NCI-H748 (cell line): Measurements from ENCODE around the gene SLIT3.
"Not testable (repeated sequence)": the region's sequence is repeated elsewhere in the genome, so short reads cannot be mapped to it uniquely, and the experiment has no call there.

Experiments used
- DNase-seq: peaks from one replicate; lab custom pipeline; 2025; ENCODE audit not compliant: unreplicated experiment; lab: John Stamatoyannopoulos, UW

SLIT3 gene

GRCh38 chr5:169222934-169223594 lies 77.9 kb downstream of the SLIT3 start:
- DNase-seq: no peak

- no peak for DNase-seq
Observed at GRCh38 chr5:169221519-169221918, 79.4 kb downstream of the SLIT3 start.

- DNase-seq: no peak
Observed at GRCh38 chr5:169219961-169220360, 81.0 kb downstream of the SLIT3 start.

GRCh38 chr5:169219351-169219750 lies 81.6 kb downstream of the SLIT3 start:
- no peak for DNase-seq

GRCh38 chr5:169218861-169219260 lies 82.1 kb downstream of the SLIT3 start:
- DNase-seq: no peak

GRCh38 chr5:169218176-169218575 lies 82.8 kb downstream of the SLIT3 start:
- no peak for DNase-seq

GRCh38 chr5:169216866-169217265 lies 84.1 kb downstream of the SLIT3 start:
- DNase-seq: no peak

GRCh38 chr5:169213479-169213878 lies 87.5 kb downstream of the SLIT3 start:
- no peak for DNase-seq

- DNase-seq: not testable (repeated sequence)
Observed at GRCh38 chr5:169211761-169212160, 89.2 kb downstream of the SLIT3 start.

- no peak for DNase-seq
Observed at GRCh38 chr5:169204788-169205400, 96.0 kb downstream of the SLIT3 start.

- DNase-seq: no peak
Observed at GRCh38 chr5:169202969-169203368, 98.0 kb downstream of the SLIT3 start.

GRCh38 chr5:169201597-169201996 lies 99.3 kb downstream of the SLIT3 start:
- no peak for DNase-seq

GRCh38 chr5:169200125-169200778 lies 100.7 kb downstream of the SLIT3 start:
- no peak for DNase-seq

GRCh38 chr5:169197343-169197742 lies 103.6 kb downstream of the SLIT3 start:
- DNase-seq: no peak

- DNase-seq: no peak
Observed at GRCh38 chr5:169196059-169196458, 104.9 kb downstream of the SLIT3 start.

GRCh38 chr5:169195601-169196000 lies 105.3 kb downstream of the SLIT3 start:
- DNase-seq: no peak

GRCh38 chr5:169192536-169192935 lies 108.4 kb downstream of the SLIT3 start:
- DNase-seq: no peak

- no peak for DNase-seq
Observed at GRCh38 chr5:169190849-169191248, 110.1 kb downstream of the SLIT3 start.

- DNase-seq: no peak
Observed at GRCh38 chr5:169185626-169186025, 115.3 kb downstream of the SLIT3 start.

- no peak for DNase-seq
Observed at GRCh38 chr5:169183576-169183975, 117.4 kb downstream of the SLIT3 start.

- no peak for DNase-seq
Observed at GRCh38 chr5:169182797-169183196, 118.1 kb downstream of the SLIT3 start.

- DNase-seq: no peak
Observed at GRCh38 chr5:169181814-169182213, 119.1 kb downstream of the SLIT3 start.
